Peyer's patch (tissue), 4 donors: ENCODE data around the gene SLC2A2.

Source experiments
- CTCF ChIP-seq, 6 experiments: fragments of 450-650 bp in 4 of 6; fragments of 200-600 bp in 2 of 6; sonication (generic) in 1 of 6; IDR thresholded peaks; one replicate each; pipeline ENCODE4 v1.5.1; 2017 to 2019; ENCODE audit warnings: antibody characterized with exemption in 6 of 6, mild to moderate bottlenecking in 3 of 6, moderate library complexity in 1 of 6
- POLR2A ChIP-seq, 2 donors: fragments of 450-650 bp; IDR thresholded peaks; one replicate each; pipeline ENCODE4 v1.5.1; 2017; ENCODE audit warnings: antibody characterized with exemption in 2 of 2, mild to moderate bottlenecking in 2 of 2, moderate library complexity in 2 of 2

GRCh38 chr3:170953736-170954135 is 72.8 kb downstream of the SLC2A2 start:
- TF ChIP-seq CTCF (IDR thresholded peaks at IDR 0.05) (no peak), POLR2A (IDR thresholded peaks at IDR 0.05) (no peak)
